ENCODE data around the gene SNX18. TPM values are rescaled to one million over a fixed set of nuclear protein-coding genes. Genes with fewer than 3 reads are reported as not detected.

SNX18 gene
- total RNA-seq, 5 donors from 2014 or later (not counting 1 experiment from before 2014, with no cell fraction given): 13.7 to 35.7 (median 31.1) TPM

- POLR2A ChIA-PET: no interaction called here
- Mint-ChIP-seq H3K27me3 (no peaks in the 10 kb centered on the region), H3K27ac (no peak overlapping the region), H3K9me3 (no peaks in the 10 kb centered on the region), H3K36me3 (peaks cover 18% of the 10 kb centered on the region), H3K4me1 (no peaks in the 10 kb centered on the region), H3K4me3 (no peak overlapping the region)
- ATAC-seq (replicated peaks in 1 of 4) (no peak), DNase-seq (no peak)
- no peaks in the 10 kb centered on the region for H3K9me3 ChIP-seq
- H3K4me3 ChIP-seq (ENCODE audit: control insufficient read depth in 1 of 2, extremely low read depth in 1 of 2, low read length in 1 of 2): no peak overlapping the region
- H3K4me1 ChIP-seq (ENCODE audit: control insufficient read depth in 1 of 2, extremely low read depth in 1 of 2, insufficient read depth in 2 of 2, low read length in 2 of 2): no peaks in the 10 kb centered on the region
- no peaks in the 10 kb centered on the region for H3K27me3 ChIP-seq (replicated peaks in 1 of 2; ENCODE audit: control insufficient read depth in 2 of 2, extremely low read depth in 1 of 2, insufficient read depth in 2 of 2, low read length in 1 of 2)
- H3K27ac ChIP-seq (ENCODE audit: low read length): no peak overlapping the region
- CTCF ChIA-PET: no interaction called here
- H3K36me3 ChIP-seq (ENCODE audit: control insufficient read depth in 2 of 2, extremely low read depth in 1 of 2, insufficient read depth in 1 of 2, low read length in 1 of 2): no peaks in the 10 kb centered on the region
- no CpG with 5 or more reads among the region's 3 CpGs for WGBS (ENCODE audit: insufficient coverage)
These were observed 38.6 kb downstream of the SNX18 start for GRCh38 chr5:54556141-54556540.

- Histone ChIP-seq H3K27ac (ENCODE audit: low read length) (no peak overlapping the region), H3K27me3 (replicated peaks in 1 of 2; ENCODE audit: control insufficient read depth in 2 of 2, extremely low read depth in 1 of 2, insufficient read depth in 2 of 2, low read length in 1 of 2) (no peaks in the 10 kb centered on the region), H3K9me3 (no peaks in the 10 kb centered on the region), H3K36me3 (ENCODE audit: control insufficient read depth in 2 of 2, extremely low read depth in 1 of 2, insufficient read depth in 1 of 2, low read length in 1 of 2) (no peaks in the 10 kb centered on the region), H3K4me3 (ENCODE audit: control insufficient read depth in 1 of 2, extremely low read depth in 1 of 2, low read length in 1 of 2) (no peak overlapping the region), H3K4me1 (ENCODE audit: control insufficient read depth in 1 of 2, extremely low read depth in 1 of 2, insufficient read depth in 2 of 2, low read length in 2 of 2) (no peaks in the 10 kb centered on the region)
- no peak overlapping the region for H3K4me3 Mint-ChIP-seq
- H3K36me3 Mint-ChIP-seq: peaks cover 2% of the 10 kb centered on the region
- ChIA-PET CTCF (no interaction called here), POLR2A (no interaction called here)
- no CpG with 5 or more reads among the region's 1 CpG for WGBS (ENCODE audit: insufficient coverage)
- H3K27me3 Mint-ChIP-seq: no peaks in the 10 kb centered on the region
- H3K27ac Mint-ChIP-seq: no peak overlapping the region
- H3K4me1 Mint-ChIP-seq: no peaks in the 10 kb centered on the region
- H3K9me3 Mint-ChIP-seq: no peaks in the 10 kb centered on the region
- DNase-seq (no peak), ATAC-seq (replicated peaks in 1 of 4) (no peak)
These were observed 40.8 kb downstream of the SNX18 start for GRCh38 chr5:54558362-54558761.

- H3K27ac Mint-ChIP-seq: no peak overlapping the region
- Histone ChIP-seq H3K4me1 (ENCODE audit: control insufficient read depth in 1 of 2, extremely low read depth in 1 of 2, insufficient read depth in 2 of 2, low read length in 2 of 2) (no peaks in the 10 kb centered on the region), H3K36me3 (ENCODE audit: control insufficient read depth in 2 of 2, extremely low read depth in 1 of 2, insufficient read depth in 1 of 2, low read length in 1 of 2) (no peaks in the 10 kb centered on the region), H3K27ac (ENCODE audit: low read length) (no peak overlapping the region), H3K4me3 (ENCODE audit: control insufficient read depth in 1 of 2, extremely low read depth in 1 of 2, low read length in 1 of 2) (no peak overlapping the region), H3K27me3 (replicated peaks in 1 of 2; ENCODE audit: control insufficient read depth in 2 of 2, extremely low read depth in 1 of 2, insufficient read depth in 2 of 2, low read length in 1 of 2) (no peaks in the 10 kb centered on the region), H3K9me3 (no peaks in the 10 kb centered on the region)
- no peaks in the 10 kb centered on the region for H3K9me3 Mint-ChIP-seq
- no peak overlapping the region for H3K4me3 Mint-ChIP-seq
- DNase-seq: no peak
- CTCF ChIA-PET: interaction anchor here in 1 of 2 donors (0.5 kb wide), 1 partner anchor 1853 kb away, joined by 3 read pairs; no protein-coding TSS in a partner anchor
- no peaks in the 10 kb centered on the region for H3K36me3 Mint-ChIP-seq
- POLR2A ChIA-PET: no interaction called here
- no peaks in the 10 kb centered on the region for H3K27me3 Mint-ChIP-seq
- no peak for ATAC-seq (replicated peaks in 1 of 4)
- H3K4me1 Mint-ChIP-seq: no peaks in the 10 kb centered on the region
These were observed 44.1 kb downstream of the SNX18 start for GRCh38 chr5:54561651-54562050.

- ChIA-PET POLR2A (interaction anchor here in 1 of 2 donors (0.6 kb wide), 1 partner anchor 44 kb away, joined by 3 read pairs; no protein-coding TSS in a partner anchor), CTCF (no interaction called here)
- no peaks in the 10 kb centered on the region for H3K27me3 Mint-ChIP-seq
- no peaks in the 10 kb centered on the region for H3K36me3 Mint-ChIP-seq
- H3K27ac Mint-ChIP-seq: no peak overlapping the region
- ATAC-seq (replicated peaks in 1 of 4) (no peak), DNase-seq (no peak)
- H3K4me3 Mint-ChIP-seq: no peak overlapping the region
- Histone ChIP-seq H3K27me3 (replicated peaks in 1 of 2; ENCODE audit: control insufficient read depth in 2 of 2, extremely low read depth in 1 of 2, insufficient read depth in 2 of 2, low read length in 1 of 2) (no peaks in the 10 kb centered on the region), H3K4me3 (ENCODE audit: control insufficient read depth in 1 of 2, extremely low read depth in 1 of 2, low read length in 1 of 2) (no peak overlapping the region), H3K4me1 (ENCODE audit: control insufficient read depth in 1 of 2, extremely low read depth in 1 of 2, insufficient read depth in 2 of 2, low read length in 2 of 2) (no peaks in the 10 kb centered on the region), H3K36me3 (ENCODE audit: control insufficient read depth in 2 of 2, extremely low read depth in 1 of 2, insufficient read depth in 1 of 2, low read length in 1 of 2) (no peaks in the 10 kb centered on the region), H3K27ac (ENCODE audit: low read length) (no peak overlapping the region), H3K9me3 (no peaks in the 10 kb centered on the region)
- no CpG with 5 or more reads among the region's 1 CpG for WGBS (ENCODE audit: insufficient coverage)
- no peaks in the 10 kb centered on the region for H3K4me1 Mint-ChIP-seq
- H3K9me3 Mint-ChIP-seq: no peaks in the 10 kb centered on the region
These were observed 45.7 kb downstream of the SNX18 start for GRCh38 chr5:54563083-54563761.

DNA sequence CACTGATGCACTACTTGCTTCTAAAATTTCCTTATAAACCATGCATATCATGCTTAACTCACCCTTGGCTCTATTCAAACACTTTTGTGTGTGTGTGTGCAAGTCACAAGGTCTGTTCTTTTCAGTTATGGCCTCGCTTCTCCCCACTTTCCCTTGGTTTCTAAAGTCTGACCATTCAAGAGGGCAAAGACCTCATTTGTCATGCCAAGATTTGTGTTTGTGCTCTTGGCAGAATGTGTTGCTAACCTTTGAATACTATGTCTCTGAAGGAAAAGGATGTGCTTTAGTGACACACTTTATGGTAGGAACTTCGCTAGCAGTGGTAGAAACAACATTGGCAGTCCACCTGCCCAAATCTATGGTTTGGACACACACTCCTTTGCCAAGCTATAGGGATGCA is 50.4 kb downstream of the SNX18 start:
- ChIA-PET POLR2A (interaction anchor here in 1 of 2 donors (0.7 kb wide), 1 partner anchor 213 kb away, joined by 14 read pairs; no protein-coding TSS in a partner anchor), CTCF (no interaction called here)
- no peaks in the 10 kb centered on the region for H3K27me3 ChIP-seq (replicated peaks in 1 of 2; ENCODE audit: control insufficient read depth in 2 of 2, extremely low read depth in 1 of 2, insufficient read depth in 2 of 2, low read length in 1 of 2)
- DNase-seq (no peak), ATAC-seq (replicated peaks in 1 of 4) (no peak)
- Mint-ChIP-seq H3K9me3 (no peaks in the 10 kb centered on the region), H3K4me1 (no peaks in the 10 kb centered on the region), H3K36me3 (no peaks in the 10 kb centered on the region), H3K27me3 (no peaks in the 10 kb centered on the region), H3K27ac (no peak overlapping the region), H3K4me3 (no peak overlapping the region)
- no peak overlapping the region for H3K27ac ChIP-seq (ENCODE audit: low read length)
- no peak overlapping the region for H3K4me3 ChIP-seq (ENCODE audit: control insufficient read depth in 1 of 2, extremely low read depth in 1 of 2, low read length in 1 of 2)
- 88% methylated on average over 1 of the region's 2 CpGs for WGBS (ENCODE audit: insufficient coverage)
- H3K9me3 ChIP-seq: no peaks in the 10 kb centered on the region
- no peaks in the 10 kb centered on the region for H3K36me3 ChIP-seq (ENCODE audit: control insufficient read depth in 2 of 2, extremely low read depth in 1 of 2, insufficient read depth in 1 of 2, low read length in 1 of 2)
- no peaks in the 10 kb centered on the region for H3K4me1 ChIP-seq (ENCODE audit: control insufficient read depth in 1 of 2, extremely low read depth in 1 of 2, insufficient read depth in 2 of 2, low read length in 2 of 2)

DNA sequence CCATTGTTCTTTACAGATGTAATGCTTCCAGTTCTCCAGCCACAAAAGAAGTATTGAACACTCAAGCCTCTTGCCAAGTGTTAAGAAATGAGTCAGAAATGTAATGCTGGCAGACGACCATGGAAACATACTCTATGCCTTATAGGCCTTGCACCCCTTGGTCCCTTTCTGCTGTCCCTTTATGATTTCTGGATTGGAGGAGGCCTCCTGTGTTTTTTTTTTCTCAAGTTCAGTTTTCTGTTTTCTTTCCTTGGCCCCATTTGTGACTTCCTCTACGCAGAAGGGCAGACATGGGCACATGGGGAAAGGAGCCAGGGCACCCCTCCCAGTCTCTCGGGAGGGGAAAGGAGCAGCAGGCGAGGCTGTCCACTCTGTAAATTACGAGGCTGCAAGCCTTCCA is 53.4 kb downstream of the SNX18 start:
- peaks cover 4% of the 10 kb centered on the region in 2 experiments for H3K4me1 ChIP-seq (ENCODE audit: control insufficient read depth in 1 of 2, extremely low read depth in 1 of 2, insufficient read depth in 2 of 2, low read length in 2 of 2)
- DNase-seq (no peak), ATAC-seq (replicated peaks in 1 of 4) (no peak)
- peaks cover 10 to 15% (median 14%) of the 10 kb centered on the region in 3 donors for H3K4me1 Mint-ChIP-seq
- no peaks in the 10 kb centered on the region for H3K27me3 Mint-ChIP-seq
- ChIA-PET CTCF (no interaction called here), POLR2A (interaction anchor here in 1 of 2 donors (0.6 kb wide), 1 partner anchor 118 kb away, joined by 7 read pairs; no protein-coding TSS in a partner anchor)
- H3K36me3 Mint-ChIP-seq: no peaks in the 10 kb centered on the region
- H3K36me3 ChIP-seq (ENCODE audit: control insufficient read depth in 2 of 2, extremely low read depth in 1 of 2, insufficient read depth in 1 of 2, low read length in 1 of 2): no peaks in the 10 kb centered on the region
- H3K9me3 ChIP-seq: no peaks in the 10 kb centered on the region
- no peak overlapping the region for H3K4me3 ChIP-seq (ENCODE audit: control insufficient read depth in 1 of 2, extremely low read depth in 1 of 2, low read length in 1 of 2)
- H3K27me3 ChIP-seq (replicated peaks in 1 of 2; ENCODE audit: control insufficient read depth in 2 of 2, extremely low read depth in 1 of 2, insufficient read depth in 2 of 2, low read length in 1 of 2): no peaks in the 10 kb centered on the region
- no peak overlapping the region for H3K27ac ChIP-seq (ENCODE audit: low read length)
- H3K27ac Mint-ChIP-seq: no peak overlapping the region
- no peaks in the 10 kb centered on the region for H3K9me3 Mint-ChIP-seq
- WGBS (ENCODE audit: insufficient coverage): 96% methylated on average over 4 of the region's 5 CpGs
- H3K4me3 Mint-ChIP-seq: no peak overlapping the region

Data from T-cell (primary cell).